ACC112 (cell line): Measurements from ENCODE around the gene OOSP4B.
"Not testable (repeated sequence)": the region's sequence is repeated elsewhere in the genome, so short reads cannot be mapped to it uniquely, and the experiment has no call there.

Experiments
- H2AFZ ChIP-seq: fragments of 200-600 bp; sonication (generic); one replicate; pipeline ENCODE4 v1.6.0; 2017; ENCODE audit warnings: antibody characterized with exemption, low read length; ENCODE audit not compliant: unreplicated experiment
- H3K27ac ChIP-seq: fragments of 200-600 bp; sonication (generic); 2 replicates; pipeline ENCODE4 v1.5.1; 2014; ENCODE audit warnings: low read depth, mild to moderate bottlenecking, antibody characterized with exemption, low read length, moderate library complexity
- H3K27me3 ChIP-seq: fragments of 200-600 bp; sonication (generic); 2 replicates; pipeline ENCODE4 v1.6.1; 2014; ENCODE audit warnings: mild to moderate bottlenecking, antibody characterized with exemption, low read length, moderate library complexity, mixed read lengths; ENCODE audit not compliant: insufficient read depth
- H3K36me3 ChIP-seq: fragments of 200-600 bp; sonication (generic); 2 replicates; pipeline ENCODE4 v1.6.1; 2016; ENCODE audit warnings: mild to moderate bottlenecking, antibody characterized with exemption, low read length, moderate library complexity, mixed read lengths; ENCODE audit not compliant: insufficient read depth
- H3K4me1 ChIP-seq: fragments of 200-600 bp; sonication (generic); one replicate; pipeline ENCODE4 v1.6.1; 2016; ENCODE audit warnings: low read length, mixed read lengths; ENCODE audit not compliant: insufficient read depth, unreplicated experiment, control insufficient read depth
- H3K4me3 ChIP-seq: fragments of 200-600 bp; sonication (generic); 2 replicates; pipeline ENCODE4 v1.5.1; 2014; ENCODE audit warnings: mild to moderate bottlenecking, low read depth, low read length
- H3K79me2 ChIP-seq: fragments of 200-600 bp; sonication (generic); one replicate; pipeline ENCODE4 v1.6.0; 2016; ENCODE audit warnings: low read length; ENCODE audit not compliant: control insufficient read depth, unreplicated experiment, insufficient read depth

Gene OOSP4B

DNA sequence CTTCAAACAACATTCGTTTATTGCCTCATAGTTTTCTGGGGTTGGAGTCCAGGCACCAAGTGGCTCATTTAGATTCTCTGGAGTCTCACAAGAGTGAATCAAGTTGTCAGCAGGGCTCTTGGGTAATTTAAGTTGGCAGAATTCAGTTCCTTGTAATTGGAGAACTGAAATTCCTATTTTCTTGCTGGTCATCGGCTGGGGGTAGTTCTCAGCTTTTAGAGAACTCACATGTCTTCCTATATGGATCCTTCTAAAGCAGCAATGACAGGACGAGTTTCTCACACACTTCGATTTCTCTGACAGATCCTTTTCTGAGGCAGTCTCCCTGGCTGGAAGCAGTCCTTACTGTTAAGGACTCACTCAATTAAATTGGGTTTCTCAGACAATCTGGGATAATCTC is 17.3 kb upstream of the OOSP4B start:
- no peak overlapping the region for H3K4me3 ChIP-seq
- no peak overlapping the region for H3K27ac ChIP-seq
- no peak overlapping the region for H2AFZ ChIP-seq
- H3K4me1 ChIP-seq = no peaks in the 10 kb centered on the region
- no peaks in the 10 kb centered on the region for H3K27me3 ChIP-seq
- no peaks in the 10 kb centered on the region for H3K79me2 ChIP-seq
- H3K36me3 ChIP-seq = no peaks in the 10 kb centered on the region

DNA sequence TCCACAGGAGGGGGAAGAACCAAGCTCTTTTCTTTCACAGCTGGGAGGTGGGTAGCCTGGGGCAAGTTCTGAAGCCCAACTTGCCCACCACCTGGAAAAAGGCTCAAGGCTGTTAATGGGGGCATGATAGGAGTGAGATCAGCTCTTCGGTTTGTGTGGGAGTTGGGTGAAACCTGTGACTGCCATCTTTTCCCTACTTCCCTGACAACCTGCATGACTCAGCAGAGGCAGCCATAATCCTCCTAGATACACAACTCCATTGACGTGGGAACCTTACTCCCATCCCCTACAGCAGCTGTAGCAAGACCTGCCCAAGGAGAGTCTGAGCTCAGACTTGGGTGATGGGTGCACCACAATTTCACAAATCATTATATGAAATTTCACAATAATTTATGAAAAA is 13.3 kb upstream of the OOSP4B start:
- no peak overlapping the region for H3K4me3 ChIP-seq
- no peak overlapping the region for H3K27ac ChIP-seq
- no peaks in the 10 kb centered on the region for H3K4me1 ChIP-seq
- H3K27me3 ChIP-seq = no peaks in the 10 kb centered on the region
- no peaks in the 10 kb centered on the region for H3K79me2 ChIP-seq
- H2AFZ ChIP-seq = no peak overlapping the region
- no peaks in the 10 kb centered on the region for H3K36me3 ChIP-seq

DNA sequence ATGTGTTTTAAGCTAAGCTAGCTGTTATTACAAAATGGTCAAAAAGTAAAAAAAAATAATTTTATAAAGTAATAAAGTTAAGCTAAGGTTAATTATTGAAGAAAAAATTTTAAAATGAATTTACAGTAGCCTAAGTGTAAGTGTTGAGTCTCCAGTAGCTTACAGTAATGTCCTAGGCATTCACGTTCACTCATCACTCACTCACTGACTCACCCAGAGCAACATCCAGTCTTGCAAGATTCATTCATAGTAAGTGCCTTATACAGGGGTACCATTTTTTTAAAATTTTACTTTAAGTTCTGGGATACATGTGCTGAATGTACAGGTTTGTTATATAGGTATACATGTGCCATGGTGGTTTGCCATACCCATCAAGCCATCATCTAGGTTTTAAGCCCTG is 11.6 kb upstream of the OOSP4B start:
- H2AFZ ChIP-seq = no peak overlapping the region
- H3K36me3 ChIP-seq = no peaks in the 10 kb centered on the region
- no peak overlapping the region for H3K4me3 ChIP-seq
- H3K27me3 ChIP-seq = no peaks in the 10 kb centered on the region
- H3K4me1 ChIP-seq = no peaks in the 10 kb centered on the region
- no peak overlapping the region for H3K27ac ChIP-seq
- H3K79me2 ChIP-seq = no peaks in the 10 kb centered on the region

DNA sequence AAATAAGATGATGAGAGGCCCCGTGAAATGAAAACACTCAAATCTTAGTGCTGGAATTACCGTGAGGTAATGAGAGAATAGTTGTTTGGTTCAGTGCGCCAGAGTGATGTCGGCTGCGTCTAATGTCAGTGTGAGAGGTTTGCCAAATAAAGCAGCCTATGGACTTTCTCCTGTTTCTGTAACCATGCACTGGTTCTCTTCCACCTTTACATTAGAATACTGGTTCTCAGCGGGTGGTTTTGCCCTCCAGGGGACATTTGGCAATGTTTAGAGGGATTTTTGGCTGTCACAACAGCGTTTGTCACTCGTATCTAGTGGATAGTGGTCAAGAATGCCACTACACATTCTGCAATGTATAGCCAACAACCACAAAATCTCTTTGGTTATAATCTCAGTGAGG is 1.1 kb downstream of the OOSP4B start:
- H3K27ac ChIP-seq = no peak overlapping the region
- H3K36me3 ChIP-seq = no peaks in the 10 kb centered on the region
- no peak overlapping the region for H2AFZ ChIP-seq
- H3K27me3 ChIP-seq = no peaks in the 10 kb centered on the region
- H3K79me2 ChIP-seq = no peaks in the 10 kb centered on the region
- H3K4me3 ChIP-seq = no peak overlapping the region
- no peaks in the 10 kb centered on the region for H3K4me1 ChIP-seq

DNA sequence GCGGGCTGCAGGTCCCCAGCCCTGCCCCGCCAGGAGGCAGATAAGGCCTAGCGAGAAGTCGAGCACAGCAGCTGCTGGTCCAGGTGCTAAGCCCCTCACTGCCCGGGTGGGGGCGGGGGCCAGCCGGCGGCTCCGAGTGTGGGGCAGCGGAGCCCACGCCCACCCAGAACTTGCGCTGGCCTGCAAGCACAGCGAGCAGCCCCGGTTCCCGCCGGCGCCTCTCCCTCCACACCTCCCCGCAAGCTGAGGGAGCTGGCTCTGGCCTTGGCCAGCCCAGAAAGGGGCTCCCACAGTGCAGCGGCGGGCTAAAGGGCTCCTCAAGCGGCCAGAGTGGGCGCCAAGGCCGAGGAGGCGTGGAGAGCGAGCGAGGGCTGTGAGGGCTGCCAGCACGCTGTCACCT is 3.4 kb downstream of the OOSP4B start:
- not testable (repeated sequence) for H3K79me2 ChIP-seq, H3K27ac ChIP-seq, H2AFZ ChIP-seq, H3K4me3 ChIP-seq, H3K4me1 ChIP-seq, H3K27me3 ChIP-seq, H3K36me3 ChIP-seq

DNA sequence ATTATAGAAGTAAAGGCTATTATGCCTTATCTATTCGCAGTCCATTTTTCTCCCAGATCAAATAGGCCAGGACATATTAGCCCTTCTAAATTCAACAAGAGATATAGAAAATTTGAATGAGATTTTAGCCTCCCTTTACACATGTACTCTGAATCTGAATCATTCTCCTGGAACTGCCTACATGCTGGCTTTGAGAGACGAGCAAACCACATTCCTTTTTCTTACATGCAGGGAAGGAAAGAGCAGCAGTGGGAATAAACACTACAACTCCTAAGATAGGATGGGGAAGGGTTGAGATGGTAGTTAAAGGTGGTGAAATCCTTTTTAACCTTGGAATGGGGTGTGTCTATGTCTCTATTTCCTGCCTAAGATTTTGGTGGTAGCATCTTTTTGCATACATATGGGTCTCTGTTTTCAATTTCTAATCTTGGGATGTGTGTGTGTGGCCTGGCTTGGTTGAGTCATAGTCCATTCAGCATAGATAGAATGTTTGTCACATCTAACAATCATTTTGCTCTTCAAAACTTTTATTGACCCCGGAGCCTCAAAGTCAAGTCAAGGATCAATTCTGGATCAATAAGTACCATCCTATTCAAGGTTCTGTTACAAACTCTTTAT is 12.1 kb downstream of the OOSP4B start:
- Histone ChIP-seq H3K36me3 (no peaks in the 10 kb centered on the region), H3K79me2 (no peaks in the 10 kb centered on the region), H3K27ac (no peak overlapping the region), H3K4me3 (no peak overlapping the region), H3K4me1 (no peaks in the 10 kb centered on the region), H2AFZ (no peak overlapping the region), H3K27me3 (no peaks in the 10 kb centered on the region)

DNA sequence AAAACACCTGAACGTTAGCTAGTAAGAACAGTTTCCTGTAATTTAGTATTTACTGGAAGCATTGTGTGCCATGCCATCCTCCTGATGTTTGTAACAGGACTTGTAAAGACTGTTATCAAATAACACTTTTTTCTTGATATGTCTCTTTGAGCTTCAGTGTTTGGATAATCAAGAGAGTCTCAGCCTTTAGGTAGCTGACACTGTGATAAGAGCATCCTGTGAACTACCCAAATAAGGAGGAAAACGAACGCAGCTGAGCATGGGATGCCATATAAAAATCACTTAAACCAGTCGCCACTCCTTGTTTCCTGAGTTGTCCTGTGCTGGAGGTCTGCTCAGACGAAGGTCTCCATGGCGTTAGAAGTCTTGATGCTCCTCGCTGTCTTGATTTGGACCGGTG is 23.1 kb downstream of the OOSP4B start, which contains the start of gene OOSP2:
TSS of gene OOSP2 (plus strand) at position 301 of the 400 bp plus-strand sequence. CDS start at position 352, 51 bp downstream.
- H3K36me3 ChIP-seq = no peaks in the 10 kb centered on the region
- H2AFZ ChIP-seq = no peak within 1 kb of the TSS
- no peak within 1 kb of the TSS for H3K4me3 ChIP-seq
- H3K79me2 ChIP-seq = no peaks in the 10 kb centered on the region
- no peak within 1 kb of the TSS for H3K27ac ChIP-seq
- H3K27me3 ChIP-seq = no peaks in the 10 kb centered on the region
- H3K4me1 ChIP-seq = no peaks in the 10 kb centered on the region

DNA sequence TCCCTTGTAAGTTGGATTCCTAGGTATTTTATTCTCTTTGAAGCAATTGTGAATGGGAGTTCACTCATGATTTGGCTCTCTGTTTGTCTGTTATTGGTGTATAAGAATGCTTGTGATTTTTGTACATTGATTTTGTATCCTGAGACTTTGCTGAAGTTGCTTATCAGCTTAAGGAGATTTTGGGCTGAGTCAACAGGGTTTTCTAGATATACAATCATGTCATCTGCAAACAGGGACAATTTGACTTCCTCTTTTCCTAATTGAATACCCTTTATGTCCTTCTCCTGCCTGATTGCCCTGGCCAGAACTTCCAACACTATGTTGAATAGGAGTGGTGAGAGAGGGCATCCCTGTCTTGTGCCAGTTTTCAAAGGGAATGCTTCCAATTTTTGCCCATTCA is 33.4 kb downstream of the OOSP4B start:
- H2AFZ ChIP-seq = not testable (repeated sequence)

DNA sequence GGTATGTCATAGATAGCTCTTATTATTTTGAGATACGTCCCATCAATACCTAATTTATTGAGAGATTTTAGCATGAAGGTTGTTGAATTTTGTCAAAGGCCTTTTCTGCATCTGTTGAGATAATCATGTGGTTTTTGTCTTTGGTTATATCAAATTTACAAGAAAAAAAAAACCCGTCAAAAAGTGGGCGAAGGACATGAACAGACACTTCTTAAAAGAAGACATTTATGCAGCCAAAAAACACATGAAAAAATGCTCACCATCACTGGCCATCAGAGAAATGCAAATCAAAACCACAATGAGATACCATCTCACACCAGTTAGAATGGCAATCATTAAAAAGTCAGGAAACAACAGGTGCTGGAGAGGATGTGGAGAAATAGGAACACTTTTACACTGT is 33.9 kb downstream of the OOSP4B start:
- not testable (repeated sequence) for H3K4me3 ChIP-seq, H3K36me3 ChIP-seq, H3K27me3 ChIP-seq, H3K27ac ChIP-seq, H2AFZ ChIP-seq, H3K79me2 ChIP-seq, H3K4me1 ChIP-seq

More for the DNA sequence above, 33.4 kb downstream of the OOSP4B start:
- not testable (repeated sequence) for H3K79me2 ChIP-seq, H3K4me3 ChIP-seq, H3K27ac ChIP-seq, H3K27me3 ChIP-seq, H3K4me1 ChIP-seq, H3K36me3 ChIP-seq

DNA sequence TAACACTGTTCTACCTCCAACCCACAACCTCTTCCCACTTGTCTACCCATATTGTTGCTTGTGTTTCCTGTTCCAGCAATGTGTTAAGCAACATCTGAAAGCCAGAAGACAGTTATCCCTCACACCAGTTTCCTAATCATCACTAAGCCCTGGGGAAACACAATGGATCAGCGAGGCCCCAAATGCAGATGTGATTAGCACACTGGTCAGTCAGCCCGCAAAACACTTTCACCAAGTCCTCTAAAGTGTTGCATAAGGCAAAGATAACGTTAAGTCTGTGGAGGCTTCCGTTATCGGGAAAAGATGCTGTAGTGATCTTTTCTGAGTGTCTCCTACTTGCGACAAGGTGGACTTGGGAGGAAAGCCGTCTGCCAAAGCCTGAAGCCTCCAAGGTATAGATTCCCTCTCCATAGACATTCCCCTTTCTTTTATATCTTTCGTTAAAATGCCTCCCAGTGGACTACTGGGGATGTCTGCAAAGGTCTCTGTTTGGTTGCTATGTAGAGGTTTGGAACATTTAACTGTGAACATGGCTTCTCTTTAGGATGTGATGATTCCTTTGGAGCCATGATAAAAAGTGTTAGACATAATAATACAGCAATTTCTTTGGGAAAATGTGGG is 39.5 kb downstream of the OOSP4B start, which contains the start of gene MS4A3:
TSS of gene MS4A3 (plus strand) at position 317 of the 621 bp plus-strand sequence. CDS start 4,496 bp downstream, outside the sequence.
- H3K4me1 ChIP-seq = no peaks in the 10 kb centered on the region
- no peaks in the 10 kb centered on the region for H3K79me2 ChIP-seq
- H2AFZ ChIP-seq = no peak within 1 kb of the TSS
- H3K27ac ChIP-seq = no peak within 1 kb of the TSS
- H3K4me3 ChIP-seq = no peak within 1 kb of the TSS
- H3K36me3 ChIP-seq = no peaks in the 10 kb centered on the region
- H3K27me3 ChIP-seq = no peaks in the 10 kb centered on the region

DNA sequence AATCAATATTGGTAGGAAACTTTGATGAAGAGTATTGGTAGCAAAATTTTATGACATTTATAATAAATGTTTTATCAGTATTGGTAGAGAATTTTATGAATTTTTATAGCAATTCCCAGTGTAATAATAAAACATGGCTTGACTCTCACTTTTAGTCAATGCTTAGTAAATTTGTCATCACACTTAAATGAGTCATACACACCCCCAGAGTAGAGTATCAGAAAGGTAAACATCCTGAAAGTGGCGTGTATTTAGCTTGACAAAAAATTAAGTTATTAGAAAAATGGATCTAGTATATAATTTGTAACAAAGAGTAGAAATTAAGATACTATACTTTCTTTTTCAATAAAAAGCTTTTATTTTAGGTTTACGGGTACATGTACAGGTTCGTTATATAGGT is 42.1 kb downstream of the OOSP4B start:
- H3K79me2 ChIP-seq = no peaks in the 10 kb centered on the region
- no peak overlapping the region for H2AFZ ChIP-seq
- no peak overlapping the region for H3K4me3 ChIP-seq
- H3K27me3 ChIP-seq = no peaks in the 10 kb centered on the region
- H3K27ac ChIP-seq = no peak overlapping the region
- no peaks in the 10 kb centered on the region for H3K36me3 ChIP-seq
- no peaks in the 10 kb centered on the region for H3K4me1 ChIP-seq
